HEK293 (cell line): Measurements from ENCODE around the gene SNRNP70.
A peak's percentile ranks its signal among the peaks of the same experiment; 100 is the strongest.

Source experiments
- CTCF ChIA-PET: fragments of 350-600 bp; formaldehyde crosslinking; extraction: SDS; loops from one replicate; lab custom pipeline; 2021; ENCODE audit warnings: antibody characterized with exemption; lab: Yijun Ruan, JAX
- POLR2A ChIA-PET: fragments of 300-600 bp; formaldehyde crosslinking; extraction: SDS; loops from one replicate; lab custom pipeline; 2020; ENCODE audit warnings: antibody characterized with exemption, inconsistent platforms; lab: Yijun Ruan, JAX
- H3K27ac ChIP-seq: fragments of 200-500 bp; sonication (Bioruptor generic); 2 replicates; pipeline ENCODE4 v1.5.1; 2014; ENCODE audit warnings: low read depth, low read length, control low read depth, inconsistent platforms; ENCODE audit errors: extremely low read depth
- H3K36me3 ChIP-seq, 2 experiments: fragments of 200-500 bp in 1 of 2; sonication (Bioruptor generic) in 1 of 2; 1 replicate in 1 of 2; 2 replicates in 1 of 2; pipeline ENCODE4 v1.5.1; 2014 to 2017; ENCODE audit warnings: inconsistent platforms in 2 of 2, low read length in 2 of 2; ENCODE audit not compliant: control insufficient read depth in 2 of 2, insufficient read depth in 1 of 2
- H3K4me1 ChIP-seq: fragments of 200-500 bp; sonication (Bioruptor generic); 2 replicates; pipeline ENCODE4 v1.5.1; 2014; ENCODE audit warnings: mild to moderate bottlenecking, low read length, inconsistent platforms; ENCODE audit not compliant: control insufficient read depth, insufficient read depth
- H3K4me3 ChIP-seq: 2 replicates; pipeline ENCODE4 v1.5.1; 2011; ENCODE audit warnings: low read depth, mild to moderate bottlenecking, control low read depth, low read length, moderate library complexity
- H3K9me3 ChIP-seq: fragments of 200-500 bp; sonication (Bioruptor generic); 2 replicates; pipeline ENCODE4 v1.5.1; 2014; ENCODE audit warnings: low read depth, low read length, inconsistent platforms; ENCODE audit not compliant: control insufficient read depth, insufficient read depth
- GLI2 ChIP-seq: fragments of 450-650 bp; formaldehyde crosslinking; IDR thresholded peaks from 2 replicates; pipeline ENCODE4; 2017; ENCODE audit warnings: missing biosample characterization, missing genetic modification characterization, low read depth, borderline replicate concordance
- TRIM28 ChIP-seq: IDR thresholded peaks from 2 replicates; pipeline ENCODE4 v1.6.1; 2011; ENCODE audit warnings: low read length, control low read depth, borderline replicate concordance
- WT1 ChIP-seq: fragments of 450-650 bp; formaldehyde crosslinking; IDR thresholded peaks from 2 replicates; pipeline ENCODE4 v1.5.1; 2016; ENCODE audit warnings: missing biosample characterization, missing genetic modification characterization
- ZEB2 ChIP-seq: fragments of 450-650 bp; formaldehyde crosslinking; IDR thresholded peaks from 2 replicates; pipeline ENCODE4 v1.5.1; 2016; ENCODE audit warnings: missing biosample characterization, missing genetic modification characterization
- ZNF214 ChIP-seq: fragments of 450-650 bp; formaldehyde crosslinking; IDR thresholded peaks from 2 replicates; pipeline ENCODE4 v1.5.1; 2017; ENCODE audit warnings: missing biosample characterization, mild to moderate bottlenecking, missing genetic modification characterization, borderline replicate concordance
- ZNF449 ChIP-seq: fragments of 450-650 bp; formaldehyde crosslinking; IDR thresholded peaks from 2 replicates; pipeline ENCODE4 v1.5.1; 2017; ENCODE audit warnings: missing biosample characterization, mild to moderate bottlenecking, missing genetic modification characterization, moderate library complexity
- ZNF514 ChIP-seq: fragments of 450-650 bp; formaldehyde crosslinking; IDR thresholded peaks from 2 replicates; pipeline ENCODE4 v1.5.1; 2016; ENCODE audit warnings: missing biosample characterization, missing genetic modification characterization
- ZNF521 ChIP-seq: fragments of 450-650 bp; formaldehyde crosslinking; IDR thresholded peaks from 2 replicates; pipeline ENCODE4 v1.5.1; 2017; ENCODE audit warnings: missing biosample characterization, mild to moderate bottlenecking, missing genetic modification characterization
- ZNF555 ChIP-seq: fragments of 450-650 bp; formaldehyde crosslinking; conservative IDR thresholded peaks from 2 replicates; pipeline ENCODE4 v1.5.1; 2017; ENCODE audit warnings: missing biosample characterization, mild to moderate bottlenecking, missing genetic modification characterization, inconsistent platforms
- ZNF571 ChIP-seq: fragments of 450-650 bp; formaldehyde crosslinking; IDR thresholded peaks from 2 replicates; pipeline ENCODE4 v1.5.0; 2017; ENCODE audit warnings: missing biosample characterization, missing genetic modification characterization
- ZNF670 ChIP-seq: fragments of 450-650 bp; formaldehyde crosslinking; IDR thresholded peaks from 2 replicates; pipeline ENCODE4 v1.5.1; 2016; ENCODE audit warnings: missing biosample characterization, missing genetic modification characterization, low read depth
- ZNF707 ChIP-seq: fragments of 450-650 bp; formaldehyde crosslinking; IDR thresholded peaks from 2 replicates; pipeline ENCODE4 v1.5.1; 2016; ENCODE audit warnings: missing biosample characterization, missing genetic modification characterization
- TF ChIP-seq, protein P1 (sequence below): fragments of 450-650 bp; formaldehyde crosslinking; conservative IDR thresholded peaks from 2 replicates; pipeline ENCODE4 v1.5.1; 2016; ENCODE audit warnings: low read depth, missing biosample characterization, missing genetic modification characterization
- TF ChIP-seq, protein P2 (sequence below): fragments of 450-650 bp; IDR thresholded peaks from 2 replicates; pipeline ENCODE4 v1.5.1; 2018; ENCODE audit warnings: missing biosample characterization, mild to moderate bottlenecking, missing genetic modification characterization

Gene SNRNP70

GRCh38 chr19:49109569-49110233, 24.4 kb downstream of the SNRNP70 start (continued):
- no peak for TF ChIP-seq ZNF449
- no peak for TF ChIP-seq WT1 (tag by site-specific recombination)
- TF ChIP-seq ZNF214: no peak
- no peak for TF ChIP-seq ZNF571 (tag by site-specific recombination)
- no peak for TF ChIP-seq TRIM28
- TF ChIP-seq, protein P1, sequence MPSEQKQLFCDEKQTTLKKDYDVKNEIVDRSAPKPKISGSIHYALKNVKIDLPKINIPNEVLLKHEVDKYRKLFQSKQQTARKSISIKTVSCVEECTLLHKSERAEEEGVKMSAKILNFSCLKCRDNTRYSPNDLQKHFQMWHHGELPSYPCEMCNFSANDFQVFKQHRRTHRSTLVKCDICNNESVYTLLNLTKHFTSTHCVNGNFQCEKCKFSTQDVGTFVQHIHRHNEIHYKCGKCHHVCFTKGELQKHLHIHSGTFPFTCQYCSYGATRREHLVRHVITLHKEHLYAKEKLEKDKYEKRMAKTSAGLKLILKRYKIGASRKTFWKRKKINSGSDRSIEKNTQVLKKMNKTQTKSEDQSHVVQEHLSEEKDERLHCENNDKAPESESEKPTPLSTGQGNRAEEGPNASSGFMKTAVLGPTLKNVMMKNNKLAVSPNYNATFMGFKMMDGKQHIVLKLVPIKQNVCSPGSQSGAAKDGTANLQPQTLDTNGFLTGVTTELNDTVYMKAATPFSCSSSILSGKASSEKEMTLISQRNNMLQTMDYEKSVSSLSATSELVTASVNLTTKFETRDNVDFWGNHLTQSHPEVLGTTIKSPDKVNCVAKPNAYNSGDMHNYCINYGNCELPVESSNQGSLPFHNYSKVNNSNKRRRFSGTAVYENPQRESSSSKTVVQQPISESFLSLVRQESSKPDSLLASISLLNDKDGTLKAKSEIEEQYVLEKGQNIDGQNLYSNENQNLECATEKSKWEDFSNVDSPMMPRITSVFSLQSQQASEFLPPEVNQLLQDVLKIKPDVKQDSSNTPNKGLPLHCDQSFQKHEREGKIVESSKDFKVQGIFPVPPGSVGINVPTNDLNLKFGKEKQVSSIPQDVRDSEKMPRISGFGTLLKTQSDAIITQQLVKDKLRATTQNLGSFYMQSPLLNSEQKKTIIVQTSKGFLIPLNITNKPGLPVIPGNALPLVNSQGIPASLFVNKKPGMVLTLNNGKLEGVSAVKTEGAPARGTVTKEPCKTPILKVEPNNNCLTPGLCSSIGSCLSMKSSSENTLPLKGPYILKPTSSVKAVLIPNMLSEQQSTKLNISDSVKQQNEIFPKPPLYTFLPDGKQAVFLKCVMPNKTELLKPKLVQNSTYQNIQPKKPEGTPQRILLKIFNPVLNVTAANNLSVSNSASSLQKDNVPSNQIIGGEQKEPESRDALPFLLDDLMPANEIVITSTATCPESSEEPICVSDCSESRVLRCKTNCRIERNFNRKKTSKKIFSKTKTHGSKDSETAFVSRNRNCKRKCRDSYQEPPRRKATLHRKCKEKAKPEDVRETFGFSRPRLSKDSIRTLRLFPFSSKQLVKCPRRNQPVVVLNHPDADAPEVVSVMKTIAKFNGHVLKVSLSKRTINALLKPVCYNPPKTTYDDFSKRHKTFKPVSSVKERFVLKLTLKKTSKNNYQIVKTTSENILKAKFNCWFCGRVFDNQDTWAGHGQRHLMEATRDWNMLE (tag by site-specific recombination): no peak
- TF ChIP-seq ZNF670 (tag by site-specific recombination): no peak
- no peak for TF ChIP-seq ZNF514

DNA sequence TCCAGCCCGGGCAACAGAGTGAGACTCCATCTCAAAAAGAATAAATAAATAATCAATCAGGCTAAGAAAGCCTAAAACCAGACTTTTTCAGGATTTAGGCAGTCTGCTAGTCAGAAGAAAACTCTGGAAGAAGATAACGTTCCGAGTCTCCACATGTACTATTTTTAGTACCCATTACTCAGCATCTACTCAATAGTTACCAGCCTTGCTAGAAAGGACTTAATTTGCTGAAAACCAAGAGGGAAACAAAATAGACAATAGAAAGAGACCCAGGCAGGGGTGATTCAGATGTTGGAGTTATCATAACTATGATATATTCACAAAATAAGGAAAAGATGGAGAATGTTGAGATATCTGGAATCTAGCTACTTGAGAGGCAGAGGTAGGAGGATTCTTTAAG, 25.3 kb downstream of the SNRNP70 start:
- Histone ChIP-seq H3K4me1 (peaks cover 11% of the 10 kb centered on the region), H3K27ac (no peak overlapping the region), H3K4me3 (no peak overlapping the region), H3K36me3 (peaks cover 28 to 43% of the 10 kb centered on the region in 2 experiments), H3K9me3 (no peaks in the 10 kb centered on the region)
- CTCF ChIA-PET: interaction anchor here (0.6 to 7.9 kb wide), 6 partner anchors 13 to 489 kb away, joined by 3 to 104 read pairs (median 4); no protein-coding TSS in a partner anchor
- TF ChIP-seq ZNF521 (tag by site-specific recombination): no peak
- TF ChIP-seq, protein P2, sequence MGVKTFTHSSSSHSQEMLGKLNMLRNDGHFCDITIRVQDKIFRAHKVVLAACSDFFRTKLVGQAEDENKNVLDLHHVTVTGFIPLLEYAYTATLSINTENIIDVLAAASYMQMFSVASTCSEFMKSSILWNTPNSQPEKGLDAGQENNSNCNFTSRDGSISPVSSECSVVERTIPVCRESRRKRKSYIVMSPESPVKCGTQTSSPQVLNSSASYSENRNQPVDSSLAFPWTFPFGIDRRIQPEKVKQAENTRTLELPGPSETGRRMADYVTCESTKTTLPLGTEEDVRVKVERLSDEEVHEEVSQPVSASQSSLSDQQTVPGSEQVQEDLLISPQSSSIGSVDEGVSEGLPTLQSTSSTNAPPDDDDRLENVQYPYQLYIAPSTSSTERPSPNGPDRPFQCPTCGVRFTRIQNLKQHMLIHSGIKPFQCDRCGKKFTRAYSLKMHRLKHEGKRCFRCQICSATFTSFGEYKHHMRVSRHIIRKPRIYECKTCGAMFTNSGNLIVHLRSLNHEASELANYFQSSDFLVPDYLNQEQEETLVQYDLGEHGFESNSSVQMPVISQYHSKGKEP (tag by site-specific recombination): no peak
- no peak for TF ChIP-seq ZNF707
- 0 out of 2 replicates have a peak, but pooled peaks have one; percentile 3 for TF ChIP-seq ZEB2 (tag by site-specific recombination)
- no peak for TF ChIP-seq GLI2 (tag by site-specific recombination)
- no peak for TF ChIP-seq ZNF555
- POLR2A ChIA-PET: interaction anchor here (1.6 to 1.7 kb wide), 2 partner anchors 13 to 17 kb away, joined by 4 to 8 read pairs; no protein-coding TSS in a partner anchor
